Endothelial cell of umbilical vein (primary cell): ENCODE results near the gene TTLL5. TPM values are rescaled to one million over a fixed set of nuclear protein-coding genes. Genes with fewer than 3 reads are reported as not detected.

ENCODE experiments used
- BruUV-seq: library from RNA; stranded (reverse); fragments of 400-500 nt; replicated peaks from 2 replicates; lab custom pipeline; 2021; lab: Mats Ljungman, UMichigan
- CTCF ChIA-PET: fragments of 300-600, 350-600 bp; sonication (Branson Sonifier 250); formaldehyde crosslinking; loops from one replicate; lab custom pipeline; 2021; ENCODE audit warnings: antibody characterized with exemption, inconsistent platforms; lab: Charles Lee
- POLR2A ChIA-PET: fragments of 300-600, 350-600 bp; sonication (Branson Sonifier 250); formaldehyde crosslinking; loops from one replicate; lab custom pipeline; 2021; ENCODE audit warnings: antibody characterized with exemption, inconsistent platforms; lab: Charles Lee
- DNase-seq: peaks from one replicate; pipeline ENCODE4 v3.0.0-alpha.2; 2011; ENCODE audit warnings: low read depth, low spot score
- FAIRE-seq: peaks from 2 replicates; lab custom pipeline; 2011; peaks lifted over from hg19 to GRCh38; lab: Jason Lieb, UNC
- H2AFZ ChIP-seq: 2 replicates; pipeline ENCODE4 v1.6.0; 2012; ENCODE audit warnings: low read depth, low read length, control low read depth, inconsistent platforms
- H3K27ac ChIP-seq: 2 replicates; pipeline ENCODE4 v1.5.1; 2011; ENCODE audit warnings: low read depth, mild to moderate bottlenecking, control low read depth, low read length, moderate library complexity; ENCODE audit not compliant: insufficient read depth
- H3K27me3 ChIP-seq, 2 experiments: 2 replicates each; pipeline versions ENCODE4 v1.6.0 to v1.6.1; 2011; ENCODE audit warnings: low read length in 2 of 2, mixed read lengths in 1 of 2; ENCODE audit not compliant: control insufficient read depth in 2 of 2, insufficient read depth in 2 of 2
- H3K36me3 ChIP-seq, 2 experiments: 2 replicates in 1 of 2; 3 replicates in 1 of 2; pipeline ENCODE4 v1.5.1; 2011; ENCODE audit warnings: low read length in 2 of 2, mild to moderate bottlenecking in 1 of 2, moderate library complexity in 1 of 2; ENCODE audit not compliant: control insufficient read depth in 2 of 2, insufficient read depth in 2 of 2; ENCODE audit errors: extremely low read depth in 1 of 2
- H3K4me1 ChIP-seq: 3 replicates; pipeline ENCODE4 v1.5.1; 2011; ENCODE audit warnings: mild to moderate bottlenecking, low read length; ENCODE audit not compliant: control insufficient read depth, insufficient read depth; ENCODE audit errors: extremely low read depth
- H3K4me2 ChIP-seq: 2 replicates; pipeline ENCODE4 v1.6.1; 2011; ENCODE audit warnings: low read length, control low read depth, mixed read lengths; ENCODE audit not compliant: insufficient read depth
- H3K4me3 ChIP-seq, 3 experiments: fragments of 200-600 bp in 1 of 3; sonication (generic), shearing (Covaris generic) in 1 of 3; replicated peaks in 1 of 3; 2 replicates each; pipeline ENCODE4 v1.5.1; 2011 to 2016; ENCODE audit warnings: control low read depth in 3 of 3, low read length in 3 of 3, mild to moderate bottlenecking in 2 of 3, inconsistent platforms in 1 of 3, low read depth in 1 of 3, moderate library complexity in 1 of 3; ENCODE audit not compliant: insufficient read depth in 1 of 3
- H3K79me2 ChIP-seq: 2 replicates; pipeline ENCODE4 v1.6.0; 2012; ENCODE audit warnings: low read length, inconsistent platforms; ENCODE audit not compliant: control insufficient read depth, insufficient read depth
- H3K9ac ChIP-seq: replicated peaks from 2 replicates; pipeline ENCODE3; 2011; ENCODE audit warnings: low read length, control low read depth; ENCODE audit not compliant: insufficient read depth; ENCODE audit errors: extremely low read depth
- H3K9me1 ChIP-seq: replicated peaks from 3 replicates; pipeline ENCODE4 v1.6.0; 2011; ENCODE audit warnings: mild to moderate bottlenecking, low read length; ENCODE audit not compliant: control insufficient read depth, insufficient read depth; ENCODE audit errors: extremely low read depth
- H3K9me3 ChIP-seq: replicated peaks from 2 replicates; pipeline ENCODE4 v1.5.1; 2012; ENCODE audit warnings: low read length, inconsistent platforms; ENCODE audit not compliant: control insufficient read depth, insufficient read depth
- H4K20me1 ChIP-seq: replicated peaks from 2 replicates; pipeline ENCODE3; 2011; ENCODE audit warnings: mild to moderate bottlenecking, low read length; ENCODE audit not compliant: control insufficient read depth, insufficient read depth; ENCODE audit errors: extremely low read depth
- EZH2 ChIP-seq: IDR thresholded peaks from 2 replicates; pipeline ENCODE4 v1.6.1; 2012; ENCODE audit warnings: borderline replicate concordance, low read depth, mild to moderate bottlenecking, moderate library complexity, low read length, inconsistent platforms; ENCODE audit not compliant: severe bottlenecking
- JUN ChIP-seq: IDR thresholded peaks from 2 replicates; pipeline ENCODE4 v1.6.1; 2011; ENCODE audit warnings: borderline replicate concordance, low read depth; ENCODE audit not compliant: insufficient read length, insufficient read depth
- POLR2AphosphoS5 ChIP-seq: IDR thresholded peaks from 2 replicates; pipeline ENCODE4 v1.6.1; 2012; ENCODE audit warnings: low read depth, mild to moderate bottlenecking, control low read depth, low read length, moderate library complexity; ENCODE audit not compliant: insufficient read depth
- dilution Hi-C: fragments of 300-500 bp; cut with MboI; formaldehyde crosslinking; loops from one replicate; pipeline ENCODE4 v1.15.0; 2019; ENCODE audit warnings: low sequenced_read_pairs; ENCODE audit not compliant: extremely low pct_ligation_motif_present
- intact Hi-C: fragments of 100-400 bp; cut with micrococcal nuclease; formaldehyde crosslinking; loops from one replicate; pipeline ENCODE4 v1.10.0; 2022
- polyA plus RNA-seq, 4 experiments: library from polyadenylated mRNA; depleted of rRNA in 3 of 4; stranded (reverse) in 3 of 4; unstranded in 1 of 4; fragments of >200 nt; gene quantifications; 2 replicates each; pipeline versions ENCODE4 v1.2.1 to v1.2.3, GENCODE V29; 2011 to 2012; ENCODE audit warnings: missing spikeins in 1 of 4
- total RNA-seq: library from RNA; stranded (reverse); gene quantifications from 2 replicates; pipeline ENCODE4 v1.2.3, GENCODE V29; 2021
- TF ChIP-seq, protein P1 (sequence below), 2 donors: IDR thresholded peaks; 1 replicate in 1 of 2; 2 replicates in 1 of 2; pipeline ENCODE4 v1.5.1; 2011; ENCODE audit warnings: low read length in 2 of 2, mild to moderate bottlenecking in 2 of 2, moderate library complexity in 2 of 2, control low read depth in 1 of 2, inconsistent platforms in 1 of 2, low read depth in 1 of 2; ENCODE audit not compliant: insufficient read depth in 1 of 2; ENCODE audit errors: extremely low read depth in 1 of 2

The TTLL5 gene
- total and polyA plus RNA-seq, 2 donors (not counting 3 experiments of a cell fraction or from before 2014, with no cell fraction given): 33.2 to 93.6 TPM

DNA sequence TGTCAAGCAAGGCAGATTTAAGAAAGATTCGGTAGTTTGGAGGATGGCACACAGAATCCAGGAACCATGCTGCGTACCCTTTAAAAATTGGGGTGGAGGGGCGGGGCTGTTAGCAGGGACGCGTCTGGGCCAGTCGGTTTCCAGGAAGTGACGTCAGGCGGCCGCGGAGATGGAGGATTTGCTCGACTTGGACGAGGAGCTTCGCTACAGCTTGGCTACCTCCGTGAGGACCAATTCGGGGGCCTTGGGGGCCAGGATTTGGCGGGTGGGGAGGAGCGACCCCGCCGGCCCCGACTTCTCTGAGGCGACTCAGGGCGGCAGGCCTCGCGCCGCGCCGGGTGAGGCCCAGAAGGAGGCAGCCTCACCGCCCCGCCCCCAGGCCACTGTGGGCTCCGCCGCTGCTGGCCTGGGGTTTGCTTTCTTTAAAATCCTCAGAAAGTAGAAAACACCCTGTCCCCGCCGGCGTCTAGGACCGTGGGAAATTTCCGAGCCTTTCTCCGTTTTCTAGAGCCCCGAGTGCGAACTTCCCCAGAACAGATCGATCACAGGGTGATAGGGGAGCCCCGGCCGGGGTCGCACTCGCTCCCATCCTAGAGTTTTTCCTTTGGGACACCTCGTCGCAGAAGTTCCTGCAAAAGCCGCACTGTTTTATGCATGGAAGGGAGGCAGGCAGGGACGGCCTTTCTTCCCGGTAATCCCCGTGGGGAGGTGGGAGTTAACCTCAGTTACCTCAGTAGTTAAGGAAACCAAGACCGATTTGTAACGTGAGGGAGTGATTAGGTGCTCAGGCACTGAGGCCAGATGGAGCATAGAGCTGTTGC is 324.8 kb downstream of the TTLL5 start, which contains the start of gene IFT43:
TSS of gene IFT43 (plus strand) at position 146 of the 821 bp plus-strand sequence. CDS start at position 170, 24 bp downstream.
- CTCF ChIA-PET: interaction anchor here (1.1 to 1.7 kb wide), 6 partner anchors 79 to 277 kb away, joined by 3 to 22 read pairs (median 4); no protein-coding TSS in a partner anchor

More for the DNA sequence above, 324.8 kb downstream of the TTLL5 start, which contains the start of gene IFT43:
- Histone ChIP-seq H3K79me2 (no peaks in the 10 kb centered on the region), H3K9ac (peak within 1 kb of the TSS; percentile 90), H3K27ac (peak within 1 kb of the TSS; percentile 92), H3K36me3 (no peaks in the 10 kb centered on the region), H3K4me3 (peak within 1 kb of the TSS; percentile 55 to 80 (median 74)), H2AFZ (peak within 1 kb of the TSS; percentile 67), H3K4me1 (peaks cover 52% of the 10 kb centered on the region), H4K20me1 (no peaks in the 10 kb centered on the region), H3K9me1 (no peaks in the 10 kb centered on the region), H3K4me2 (peak within 1 kb of the TSS; percentile 75), H3K9me3 (no peaks in the 10 kb centered on the region), H3K27me3 (no peaks in the 10 kb centered on the region)
- DNase-seq (peak; percentile 83), FAIRE-seq (peak; percentile 81)
- POLR2A ChIA-PET: interaction anchor here (0.6 to 0.7 kb wide), 2 partner anchors 65 to 101 kb away, joined by 3 to 4 read pairs; no protein-coding TSS in a partner anchor
- dilution Hi-C loops (loop anchor here (25.0 kb wide), 1 partner anchor 274 kb away; no protein-coding TSS in a partner anchor), intact Hi-C loops (loop anchor here (2.0 to 5.0 kb wide), 3 partner anchors 115 to 366 kb away; partner anchors contain the start of gene GPATCH2L)
- BruUV-seq: TSS peak; percentile 75
- TF ChIP-seq EZH2 (no peak), JUN (peak; percentile 5), POLR2AphosphoS5 (peak; percentile 46)
- TF ChIP-seq, protein P1, sequence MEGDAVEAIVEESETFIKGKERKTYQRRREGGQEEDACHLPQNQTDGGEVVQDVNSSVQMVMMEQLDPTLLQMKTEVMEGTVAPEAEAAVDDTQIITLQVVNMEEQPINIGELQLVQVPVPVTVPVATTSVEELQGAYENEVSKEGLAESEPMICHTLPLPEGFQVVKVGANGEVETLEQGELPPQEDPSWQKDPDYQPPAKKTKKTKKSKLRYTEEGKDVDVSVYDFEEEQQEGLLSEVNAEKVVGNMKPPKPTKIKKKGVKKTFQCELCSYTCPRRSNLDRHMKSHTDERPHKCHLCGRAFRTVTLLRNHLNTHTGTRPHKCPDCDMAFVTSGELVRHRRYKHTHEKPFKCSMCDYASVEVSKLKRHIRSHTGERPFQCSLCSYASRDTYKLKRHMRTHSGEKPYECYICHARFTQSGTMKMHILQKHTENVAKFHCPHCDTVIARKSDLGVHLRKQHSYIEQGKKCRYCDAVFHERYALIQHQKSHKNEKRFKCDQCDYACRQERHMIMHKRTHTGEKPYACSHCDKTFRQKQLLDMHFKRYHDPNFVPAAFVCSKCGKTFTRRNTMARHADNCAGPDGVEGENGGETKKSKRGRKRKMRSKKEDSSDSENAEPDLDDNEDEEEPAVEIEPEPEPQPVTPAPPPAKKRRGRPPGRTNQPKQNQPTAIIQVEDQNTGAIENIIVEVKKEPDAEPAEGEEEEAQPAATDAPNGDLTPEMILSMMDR (IDR thresholded peaks at IDR 0.05; ENCODE audit: extremely low read depth in 1 of 2, insufficient read depth in 1 of 2, low read depth in 1 of 2, low read length in 2 of 2): no peak
